Gastrocnemius medialis (tissue), 4 donors: ENCODE results near the gene NRXN2.

Experiments
- POLR2A ChIP-seq, 2 donors: fragments of 450-650 bp; IDR thresholded peaks; one replicate each; pipeline ENCODE4 v1.6.1; 2017; ENCODE audit warnings: antibody characterized with exemption in 2 of 2, mild to moderate bottlenecking in 2 of 2, moderate library complexity in 2 of 2
- TF ChIP-seq, protein P1 (sequence below), 5 experiments: fragments of 450-650 bp in 3 of 5; fragments of 200-600 bp in 2 of 5; sonication (generic) in 2 of 5; IDR thresholded peaks in 4 of 5; conservative IDR thresholded peaks in 1 of 5; 1 replicate in 4 of 5; 2 replicates in 1 of 5; pipeline ENCODE4 v1.5.1; 2016 to 2019; ENCODE audit warnings: antibody characterized with exemption in 5 of 5, mild to moderate bottlenecking in 3 of 5, moderate library complexity in 3 of 5

DNA sequence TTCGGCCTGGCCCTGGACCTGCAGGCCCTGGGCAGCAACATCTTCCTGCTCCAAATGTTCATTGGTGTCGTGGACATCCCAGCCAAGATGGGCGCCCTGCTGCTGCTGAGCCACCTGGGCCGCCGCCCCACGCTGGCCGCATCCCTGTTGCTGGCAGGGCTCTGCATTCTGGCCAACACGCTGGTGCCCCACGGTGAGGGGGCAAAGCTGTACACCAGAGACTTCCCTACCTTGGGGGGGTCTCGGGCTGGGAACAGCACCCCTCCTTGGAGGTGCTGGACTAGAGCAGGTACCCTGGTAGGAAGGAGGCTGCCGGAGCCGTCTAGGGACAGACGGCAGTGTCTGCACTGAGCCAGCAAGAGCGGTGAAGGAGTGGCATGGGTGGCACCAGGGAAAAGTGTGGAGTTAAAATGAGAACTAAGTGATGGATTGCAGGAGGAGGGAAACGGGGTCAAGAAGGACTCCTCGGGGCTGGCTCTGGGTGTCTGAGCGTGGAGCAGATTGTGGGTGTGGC lies 123.2 kb downstream of the NRXN2 start:
- TF ChIP-seq, protein P1, sequence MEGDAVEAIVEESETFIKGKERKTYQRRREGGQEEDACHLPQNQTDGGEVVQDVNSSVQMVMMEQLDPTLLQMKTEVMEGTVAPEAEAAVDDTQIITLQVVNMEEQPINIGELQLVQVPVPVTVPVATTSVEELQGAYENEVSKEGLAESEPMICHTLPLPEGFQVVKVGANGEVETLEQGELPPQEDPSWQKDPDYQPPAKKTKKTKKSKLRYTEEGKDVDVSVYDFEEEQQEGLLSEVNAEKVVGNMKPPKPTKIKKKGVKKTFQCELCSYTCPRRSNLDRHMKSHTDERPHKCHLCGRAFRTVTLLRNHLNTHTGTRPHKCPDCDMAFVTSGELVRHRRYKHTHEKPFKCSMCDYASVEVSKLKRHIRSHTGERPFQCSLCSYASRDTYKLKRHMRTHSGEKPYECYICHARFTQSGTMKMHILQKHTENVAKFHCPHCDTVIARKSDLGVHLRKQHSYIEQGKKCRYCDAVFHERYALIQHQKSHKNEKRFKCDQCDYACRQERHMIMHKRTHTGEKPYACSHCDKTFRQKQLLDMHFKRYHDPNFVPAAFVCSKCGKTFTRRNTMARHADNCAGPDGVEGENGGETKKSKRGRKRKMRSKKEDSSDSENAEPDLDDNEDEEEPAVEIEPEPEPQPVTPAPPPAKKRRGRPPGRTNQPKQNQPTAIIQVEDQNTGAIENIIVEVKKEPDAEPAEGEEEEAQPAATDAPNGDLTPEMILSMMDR (IDR thresholded peaks at IDR 0.05 in 4 of 5, conservative IDR thresholded peaks at IDR 0.05 in 1 of 5): no peak
- no peak for TF ChIP-seq POLR2A (IDR thresholded peaks at IDR 0.05)
